Suprapubic skin (tissue), 3 donors: ENCODE measurements around the gene WBP1L.

Experiments
- EP300 ChIP-seq: sonication (generic); formaldehyde crosslinking; IDR thresholded peaks from one replicate; pipeline ENCODE4 v1.6.1; 2017; ENCODE audit warnings: antibody characterized with exemption
- TF ChIP-seq, protein P1 (sequence below), 2 donors: fragments of 200-600 bp in 1 of 2; fragments of 450-650 bp in 1 of 2; sonication (generic) in 1 of 2; IDR thresholded peaks; one replicate each; pipeline ENCODE4 v1.5.1; 2016 to 2019; ENCODE audit warnings: antibody characterized with exemption in 2 of 2, mild to moderate bottlenecking in 1 of 2, moderate library complexity in 1 of 2

GRCh38 chr10:102770792-102771191, 27.0 kb downstream of the WBP1L start:
- TF ChIP-seq, protein P1, sequence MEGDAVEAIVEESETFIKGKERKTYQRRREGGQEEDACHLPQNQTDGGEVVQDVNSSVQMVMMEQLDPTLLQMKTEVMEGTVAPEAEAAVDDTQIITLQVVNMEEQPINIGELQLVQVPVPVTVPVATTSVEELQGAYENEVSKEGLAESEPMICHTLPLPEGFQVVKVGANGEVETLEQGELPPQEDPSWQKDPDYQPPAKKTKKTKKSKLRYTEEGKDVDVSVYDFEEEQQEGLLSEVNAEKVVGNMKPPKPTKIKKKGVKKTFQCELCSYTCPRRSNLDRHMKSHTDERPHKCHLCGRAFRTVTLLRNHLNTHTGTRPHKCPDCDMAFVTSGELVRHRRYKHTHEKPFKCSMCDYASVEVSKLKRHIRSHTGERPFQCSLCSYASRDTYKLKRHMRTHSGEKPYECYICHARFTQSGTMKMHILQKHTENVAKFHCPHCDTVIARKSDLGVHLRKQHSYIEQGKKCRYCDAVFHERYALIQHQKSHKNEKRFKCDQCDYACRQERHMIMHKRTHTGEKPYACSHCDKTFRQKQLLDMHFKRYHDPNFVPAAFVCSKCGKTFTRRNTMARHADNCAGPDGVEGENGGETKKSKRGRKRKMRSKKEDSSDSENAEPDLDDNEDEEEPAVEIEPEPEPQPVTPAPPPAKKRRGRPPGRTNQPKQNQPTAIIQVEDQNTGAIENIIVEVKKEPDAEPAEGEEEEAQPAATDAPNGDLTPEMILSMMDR (IDR thresholded peaks at IDR 0.05), result no peak
- TF ChIP-seq EP300, result no peak
